SK-N-MC (cell line): ENCODE data around the gene ELK4.

ENCODE experiments used
- EZH2 ChIP-seq: fragments of 200-600 bp; sonication (generic); IDR thresholded peaks from one replicate; pipeline ENCODE4 v1.6.1; 2017; ENCODE audit warnings: antibody characterized with exemption
- FOXP2 ChIP-seq: optimal IDR thresholded peaks from 2 replicates; pipeline ENCODE3; 2011; ENCODE audit warnings: mild to moderate bottlenecking, moderate library complexity; ENCODE audit not compliant: insufficient read depth; ENCODE audit errors: extremely low read length, control extremely low read depth
- POLR2AphosphoS5 ChIP-seq: IDR thresholded peaks from 2 replicates; pipeline ENCODE4 v1.6.1; 2012; ENCODE audit warnings: mild to moderate bottlenecking, low read depth, low read length, borderline replicate concordance

DNA sequence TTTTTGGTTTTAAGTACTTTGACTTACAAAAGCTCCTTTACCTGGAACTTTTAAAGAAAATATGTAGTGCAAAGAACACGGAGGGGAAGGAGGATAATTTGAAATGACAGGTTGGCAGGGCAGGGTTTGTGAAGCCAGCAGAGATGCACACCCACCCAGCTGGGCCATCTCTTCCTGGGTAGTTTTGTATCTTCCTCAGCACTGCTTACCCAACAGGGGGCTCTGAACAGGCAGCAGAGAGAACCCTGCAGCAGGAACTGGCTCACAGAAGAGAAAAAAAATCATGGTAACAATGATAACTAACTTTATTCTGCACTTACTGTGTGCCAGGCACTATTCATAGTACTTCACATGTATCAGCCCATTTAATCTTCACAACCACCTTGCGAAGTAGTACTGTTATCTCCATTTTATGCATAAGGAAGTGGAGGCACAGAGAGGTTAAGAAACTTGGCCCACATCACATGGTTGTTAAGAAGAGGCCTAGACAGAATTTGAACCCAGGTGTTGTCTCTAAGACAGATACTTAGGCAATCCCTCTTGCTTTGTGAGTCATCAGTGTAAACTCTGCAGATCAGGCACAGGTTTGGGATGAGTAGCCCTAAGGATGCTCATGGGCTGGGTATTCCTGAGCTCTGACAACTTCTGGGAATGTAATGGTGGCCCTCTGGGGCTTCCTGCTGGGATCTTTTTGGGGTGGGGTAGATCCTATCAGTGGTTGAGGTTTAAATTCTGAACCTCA, 60.8 kb downstream of the ELK4 start:
- TF ChIP-seq FOXP2 (no peak), POLR2AphosphoS5 (no peak), EZH2 (no peak)
